HG03575 (cell line): ENCODE data around the gene PHF24.
"Not testable (repeated sequence)": the region's sequence is repeated elsewhere in the genome, so short reads cannot be mapped to it uniquely, and the experiment has no call there.

Experiments used
- ATAC-seq: cut with Tn5 transposase; IDR thresholded peaks from one replicate; pipeline ENCODE4 v1.9.1; 2021; ENCODE audit not compliant: unreplicated experiment, insufficient number of reproducible peaks, low FRiP score; ENCODE audit errors: extremely low read depth

Gene PHF24

DNA sequence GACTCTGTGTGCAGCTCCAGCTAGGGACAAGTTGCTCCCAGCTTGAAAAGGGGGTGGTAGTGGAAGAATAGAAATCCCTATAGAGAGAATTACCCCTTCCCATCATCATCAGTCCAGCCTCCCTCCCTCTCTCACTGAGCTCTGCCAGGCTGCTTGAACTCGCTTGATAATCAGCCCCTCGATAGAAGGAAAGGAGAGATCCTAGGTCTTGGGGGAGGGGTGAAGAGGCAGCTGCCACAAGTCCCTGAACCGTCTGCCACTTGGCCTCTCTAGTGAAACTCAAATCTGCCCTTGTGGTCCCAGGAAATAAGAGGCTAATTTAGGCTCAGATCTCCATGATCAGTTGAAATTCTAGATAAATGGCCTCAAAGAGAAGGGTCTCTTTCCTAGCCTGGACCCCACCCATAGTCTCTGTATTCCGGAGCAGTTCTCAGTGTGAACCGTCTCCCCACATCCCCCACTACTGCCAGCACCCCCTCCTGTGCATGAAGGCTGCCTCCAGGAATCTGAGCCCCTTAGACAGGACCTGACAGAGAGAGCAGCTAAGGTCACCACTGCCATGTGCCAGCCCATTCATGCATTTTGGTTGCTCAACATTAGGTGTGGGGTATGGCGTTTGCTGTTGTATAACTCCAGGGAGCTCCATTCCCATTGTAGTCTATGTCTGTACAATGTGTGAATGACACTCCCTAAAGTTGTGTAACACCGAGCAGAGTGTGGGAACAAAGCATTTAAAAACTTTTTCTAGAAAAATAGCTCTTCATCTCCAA is 37.0 kb downstream of the PHF24 start:
- no peak for ATAC-seq

DNA sequence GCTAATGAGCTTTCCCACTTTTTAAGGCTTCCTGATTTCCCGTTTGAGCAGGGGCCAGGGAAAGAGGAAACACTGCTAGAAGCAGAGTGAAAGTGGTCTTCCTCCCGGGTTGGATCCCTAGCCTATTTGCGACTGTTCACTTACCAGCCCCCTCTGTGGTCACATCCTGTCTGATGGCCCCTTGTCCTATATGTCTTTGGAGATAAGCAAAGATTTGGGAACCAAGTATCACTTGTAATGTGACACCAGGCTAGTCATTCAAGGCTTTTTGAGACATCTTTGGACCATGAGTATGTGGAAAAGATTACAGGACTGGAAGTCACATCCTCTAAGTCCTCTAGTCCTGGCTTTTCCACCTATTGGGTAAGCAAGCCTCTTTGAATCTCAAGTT is 37.6 kb downstream of the PHF24 start:
- no peak for ATAC-seq

DNA sequence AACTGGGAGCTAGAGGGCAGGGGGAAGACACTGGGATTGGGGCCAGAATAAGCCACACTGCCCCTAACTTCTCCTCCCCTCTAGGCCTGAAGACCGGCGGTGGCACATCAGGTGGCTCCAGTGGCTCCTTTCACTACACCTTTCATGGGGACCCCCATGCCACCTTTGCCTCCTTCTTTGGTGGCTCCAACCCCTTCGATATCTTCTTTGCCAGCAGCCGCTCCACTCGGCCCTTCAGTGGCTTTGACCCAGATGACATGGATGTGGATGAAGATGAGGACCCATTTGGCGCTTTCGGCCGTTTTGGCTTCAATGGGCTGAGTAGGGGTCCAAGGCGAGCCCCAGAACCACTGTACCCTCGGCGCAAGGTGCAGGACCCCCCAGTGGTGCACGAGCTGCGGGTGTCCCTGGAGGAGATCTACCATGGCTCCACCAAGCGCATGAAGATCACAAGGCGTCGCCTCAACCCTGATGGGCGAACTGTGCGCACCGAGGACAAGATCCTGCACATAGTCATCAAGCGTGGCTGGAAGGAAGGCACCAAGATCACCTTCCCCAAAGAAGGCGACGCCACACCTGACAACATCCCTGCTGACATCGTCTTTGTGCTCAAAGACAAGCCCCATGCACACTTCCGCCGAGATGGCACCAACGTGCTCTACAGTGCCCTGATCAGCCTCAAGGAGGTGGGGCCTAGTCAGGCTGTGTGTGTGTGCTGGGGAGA is 38.3 kb downstream of the PHF24 start:
- ATAC-seq = no peak

DNA sequence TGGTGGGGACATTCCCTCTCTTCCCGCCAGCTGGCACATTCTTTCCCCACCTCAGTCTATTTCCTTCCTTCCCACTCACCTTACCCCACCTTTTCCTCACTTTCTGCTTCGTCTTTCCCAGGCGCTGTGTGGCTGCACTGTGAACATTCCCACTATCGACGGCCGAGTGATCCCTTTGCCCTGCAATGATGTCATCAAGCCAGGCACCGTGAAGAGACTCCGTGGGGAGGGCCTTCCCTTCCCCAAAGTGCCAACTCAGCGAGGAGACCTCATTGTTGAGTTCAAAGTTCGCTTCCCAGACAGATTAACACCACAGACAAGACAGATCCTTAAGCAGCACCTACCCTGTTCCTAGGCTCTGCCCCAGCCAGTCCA is 38.8 kb downstream of the PHF24 start:
- ATAC-seq = no peak

DNA sequence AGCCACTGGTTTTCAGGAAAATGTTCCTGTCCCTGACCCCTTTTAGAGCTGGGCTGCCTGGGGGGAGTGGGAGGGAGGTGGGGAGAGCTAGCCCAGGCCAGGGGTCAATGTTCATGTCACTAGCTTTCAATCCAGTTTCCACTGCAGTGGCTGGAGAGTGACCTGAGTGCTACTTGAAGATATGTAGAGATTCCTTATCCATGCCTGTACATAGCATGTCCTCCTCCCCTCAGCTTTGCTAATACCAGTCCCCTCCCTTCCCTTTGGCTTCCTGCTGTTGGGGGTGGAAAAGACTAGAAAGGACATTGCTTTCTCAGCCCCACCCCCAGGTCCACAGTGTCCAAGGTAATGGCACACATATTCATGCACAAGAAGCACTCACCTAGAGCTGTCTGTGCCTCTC is 39.3 kb downstream of the PHF24 start:
- no peak for ATAC-seq

DNA sequence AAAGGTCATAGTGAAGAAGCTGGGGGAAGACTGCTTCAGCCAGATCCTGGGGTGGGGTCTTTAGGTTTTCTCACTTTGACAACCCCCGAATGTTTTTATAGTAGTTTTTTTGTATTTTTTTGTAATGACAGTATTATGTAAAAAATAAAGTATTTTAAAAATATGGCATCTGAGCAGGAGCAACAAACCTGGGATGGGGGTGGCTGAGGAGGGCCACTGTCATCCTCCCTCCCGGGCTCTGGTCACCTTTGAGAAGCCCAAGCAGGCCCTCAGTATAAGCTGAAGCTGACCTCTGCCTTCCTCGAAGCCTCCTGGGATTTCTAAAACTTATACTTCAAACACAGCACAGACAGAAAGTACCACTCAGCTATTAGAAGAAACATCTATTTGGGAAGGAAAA is 40.2 kb downstream of the PHF24 start:
- no peak for ATAC-seq

DNA sequence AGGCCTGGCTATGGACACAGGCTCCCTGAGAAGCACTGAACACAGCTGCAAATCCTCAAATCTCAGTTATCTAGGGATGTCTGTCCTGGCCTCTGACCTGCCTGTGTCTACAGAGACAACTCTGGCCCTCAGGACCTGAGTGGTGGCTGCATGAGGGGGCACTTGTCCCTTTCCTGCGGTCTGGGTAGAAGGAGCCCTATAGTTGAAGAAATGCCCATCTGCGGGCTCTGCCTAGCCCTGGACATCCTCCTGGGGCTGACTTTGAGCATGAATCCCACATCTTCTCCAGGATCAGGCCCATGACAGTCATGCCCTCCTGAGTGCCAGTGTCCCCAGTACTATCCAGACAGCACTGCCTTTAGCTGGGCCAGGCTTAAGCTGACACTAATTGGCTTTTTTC is 41.5 kb downstream of the PHF24 start:
- ATAC-seq = no peak

DNA sequence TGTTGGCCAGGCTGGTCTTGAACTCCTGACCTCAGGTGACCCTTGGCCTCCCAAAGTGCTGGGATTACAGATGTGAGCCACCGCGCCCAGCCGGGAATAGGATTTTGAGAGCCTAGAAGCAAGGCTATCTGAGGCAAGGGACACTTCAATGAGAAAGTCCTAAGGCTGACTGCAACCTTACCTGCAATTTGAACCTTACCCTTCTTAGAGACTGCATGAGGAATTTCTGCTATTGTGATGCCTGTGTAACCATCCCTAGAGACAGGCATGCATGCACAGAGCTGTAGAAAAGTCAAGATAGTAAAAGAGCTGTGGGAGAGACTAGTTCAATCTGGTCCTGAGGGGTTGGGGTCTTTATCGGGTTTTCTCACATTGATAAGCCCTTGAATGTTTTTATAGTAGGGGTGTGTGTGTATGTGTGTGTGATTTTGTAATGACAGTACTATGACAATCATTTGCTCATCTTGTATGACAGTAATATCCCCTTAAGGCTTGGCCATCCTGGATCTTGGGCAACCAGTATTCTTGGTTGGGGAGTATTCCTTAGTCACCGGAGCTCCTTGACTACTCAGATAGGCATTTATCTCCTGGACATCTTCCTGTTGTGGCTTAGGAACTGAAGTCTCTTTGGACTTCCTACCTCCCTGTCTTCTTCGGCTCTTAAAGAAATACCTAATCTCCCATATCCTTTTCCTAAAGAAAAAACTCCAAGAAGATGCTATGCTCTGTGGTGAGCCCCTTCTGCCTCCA is 42.6 kb downstream of the PHF24 start:
- no peak for ATAC-seq

DNA sequence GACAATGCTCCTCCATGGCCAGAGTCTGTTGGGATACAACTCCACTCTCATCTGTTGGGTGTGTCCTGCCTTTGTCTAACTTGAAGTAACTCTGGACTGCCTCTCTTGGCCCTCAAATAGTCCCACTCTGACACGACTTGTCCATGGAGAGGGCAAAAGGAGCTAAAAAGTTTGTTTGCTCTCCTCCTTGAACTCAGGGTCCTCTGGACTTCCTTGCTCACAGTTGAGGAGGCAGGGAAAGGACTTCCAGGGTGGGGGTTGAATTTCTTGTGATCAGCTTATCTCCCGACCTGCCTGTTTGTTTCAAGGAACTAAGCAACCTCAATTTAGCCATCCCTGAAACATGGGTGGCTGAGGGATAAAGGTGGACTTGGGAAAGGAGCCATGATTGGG is 43.2 kb downstream of the PHF24 start:
- ATAC-seq = no peak

DNA sequence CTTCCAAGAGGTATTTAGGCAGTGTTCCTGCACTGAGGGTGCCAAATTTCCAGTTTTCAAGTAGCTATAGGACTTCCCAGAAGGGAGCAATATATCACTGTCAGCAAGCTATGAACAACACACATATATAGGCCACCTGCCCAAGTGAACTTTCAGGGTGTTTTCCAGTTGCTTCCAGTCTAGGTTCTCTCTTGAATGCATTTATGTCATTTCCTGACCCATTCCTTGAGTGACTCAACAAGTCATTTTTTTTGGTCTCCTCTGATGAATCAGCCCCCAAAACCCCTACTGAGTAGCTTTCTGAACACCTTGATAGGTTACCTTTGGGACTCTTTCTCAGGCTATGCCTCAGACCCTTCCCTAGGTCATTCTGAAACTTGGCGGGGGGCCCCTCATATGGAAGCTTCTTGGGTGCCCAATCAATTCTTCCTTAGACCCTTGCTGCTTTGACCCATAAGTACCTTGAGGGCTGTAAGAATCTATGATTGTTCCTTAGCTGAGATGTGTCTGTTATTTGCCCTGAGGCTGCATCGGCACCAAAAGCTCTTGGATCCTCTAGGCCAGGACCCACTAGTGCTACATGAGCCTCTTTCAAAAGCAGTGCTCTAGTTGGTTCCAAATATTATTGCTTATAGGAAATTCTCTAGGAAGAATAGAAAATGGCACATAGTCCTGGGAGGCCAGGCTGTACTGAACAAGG is 43.9 kb downstream of the PHF24 start:
- ATAC-seq = no peak

DNA sequence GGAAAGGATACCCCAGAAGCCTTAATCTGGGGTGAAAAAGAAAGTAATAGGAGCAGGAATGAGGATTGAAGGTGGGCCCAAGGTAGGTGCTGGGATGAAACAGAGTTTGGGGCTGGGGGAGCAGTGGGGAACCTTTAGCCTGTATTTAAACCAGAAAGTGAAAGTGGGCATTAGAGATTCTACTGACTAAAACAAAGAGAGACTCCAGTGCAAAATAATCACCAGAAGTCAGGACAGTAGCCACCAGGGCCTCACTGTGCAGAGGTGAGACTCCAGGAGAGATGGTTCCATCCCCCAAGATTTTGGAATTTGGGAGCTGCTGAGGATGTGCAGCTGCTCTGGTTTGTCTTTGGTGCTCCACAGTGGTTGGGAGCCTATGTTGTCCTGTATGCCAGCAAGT is 44.5 kb downstream of the PHF24 start:
- ATAC-seq = no peak

DNA sequence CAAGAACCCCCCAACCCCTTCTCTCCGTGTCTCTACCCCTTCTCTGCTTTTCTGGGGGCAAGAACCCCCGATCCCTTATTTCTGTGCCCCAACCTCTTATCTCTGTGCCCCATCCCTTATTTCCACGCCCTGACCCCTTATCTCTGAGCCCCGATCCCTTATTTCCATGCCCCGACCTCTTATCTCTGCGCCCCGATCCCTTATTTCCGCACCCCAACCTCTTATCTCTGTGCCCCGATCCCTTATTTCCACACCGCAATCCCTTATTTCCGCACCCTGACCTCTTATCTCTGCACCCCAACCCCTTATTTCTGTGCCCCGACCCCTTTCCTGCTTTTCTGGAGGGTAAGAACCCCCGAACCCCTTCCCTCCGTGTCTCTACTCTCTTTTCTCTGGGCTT is 46.2 kb downstream of the PHF24 start:
- not testable (repeated sequence) for ATAC-seq

DNA sequence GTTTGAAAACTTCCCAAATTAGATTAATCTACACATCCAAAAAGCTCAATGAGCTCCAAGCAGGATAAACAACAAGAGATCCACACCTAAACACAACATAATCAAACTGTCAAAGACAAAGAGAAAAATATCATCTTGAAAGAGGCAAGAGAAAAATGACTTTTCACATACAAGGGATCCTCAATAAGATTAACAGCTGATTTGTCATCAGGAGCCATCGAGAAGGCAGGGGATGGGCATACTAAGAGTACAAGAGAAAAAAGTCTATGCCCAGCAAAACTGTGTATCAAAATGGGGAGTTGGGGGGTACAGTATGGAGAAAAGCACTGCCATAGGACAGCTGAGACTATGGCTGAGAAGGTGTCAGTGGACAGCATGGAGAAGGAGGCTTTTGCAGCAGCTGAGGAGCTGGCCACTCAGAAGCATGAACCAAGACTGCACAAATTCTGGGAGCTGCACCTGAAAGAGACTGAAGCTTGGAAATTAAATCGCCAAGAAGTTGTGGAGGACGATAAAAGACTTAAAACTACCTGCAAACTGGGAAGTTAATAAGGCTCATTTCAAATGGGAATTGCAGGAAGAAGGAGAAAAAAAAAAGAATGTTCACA is 52.4 kb downstream of the PHF24 start:
- ATAC-seq = no peak

DNA sequence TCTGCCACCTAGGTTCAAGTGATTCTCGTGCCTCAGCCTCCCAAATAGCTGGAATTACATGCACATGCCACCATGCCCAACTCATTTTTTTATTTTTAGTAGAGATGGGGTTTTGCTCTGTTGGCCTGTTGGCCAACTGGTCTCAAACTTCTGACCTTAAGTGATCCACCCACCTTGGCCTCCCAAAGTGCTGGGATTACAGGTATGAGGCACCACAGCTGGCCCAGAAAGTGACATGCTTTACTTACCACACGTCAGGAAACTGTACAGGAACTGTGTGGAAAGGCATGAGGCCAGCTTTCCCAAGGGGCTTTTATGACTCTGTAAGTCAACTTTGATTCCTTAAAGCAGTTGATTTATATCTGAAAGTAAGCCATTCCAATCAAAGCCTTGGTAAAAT is 56.4 kb downstream of the PHF24 start:
- no peak for ATAC-seq

DNA sequence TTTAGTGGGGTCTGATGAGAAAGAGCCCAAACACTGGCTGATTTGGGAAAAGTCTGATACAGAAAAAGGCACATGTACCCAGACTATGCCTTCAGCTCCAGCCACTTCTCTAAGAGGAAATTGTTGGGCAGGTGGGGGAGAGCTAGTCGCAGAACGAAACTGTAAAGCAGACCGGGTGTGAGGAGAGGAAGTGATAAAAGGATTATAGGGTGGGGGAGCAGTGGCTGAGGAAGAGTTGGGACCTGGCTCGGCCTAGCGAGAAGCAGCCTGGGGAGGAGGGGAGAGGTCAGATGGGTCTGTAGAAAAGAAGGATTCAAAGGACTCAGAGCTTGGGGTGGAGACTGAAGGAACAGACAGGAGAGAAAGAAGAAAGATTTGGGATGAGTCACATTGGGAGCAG is 65.4 kb downstream of the PHF24 start:
- not testable (repeated sequence) for ATAC-seq

DNA sequence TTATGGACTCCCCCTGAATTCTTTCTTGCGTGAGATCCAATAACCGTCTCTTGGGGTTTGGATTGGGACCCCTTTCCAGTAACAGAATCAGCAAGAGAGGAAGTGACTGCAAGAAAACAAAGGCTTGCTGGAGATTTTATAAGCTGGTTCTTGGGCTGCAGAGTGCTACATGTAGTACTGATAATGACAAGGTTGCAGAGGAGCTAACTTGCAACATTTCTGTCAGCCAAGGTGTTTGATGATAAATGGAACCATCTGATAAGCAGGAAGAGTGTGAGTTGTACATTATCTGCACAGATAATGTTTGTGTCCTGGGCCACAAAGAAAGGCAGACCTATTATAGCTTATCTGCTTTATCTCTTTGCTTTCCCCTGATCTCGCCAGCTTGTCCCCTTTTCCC is 68.6 kb downstream of the PHF24 start:
- no peak for ATAC-seq

DNA sequence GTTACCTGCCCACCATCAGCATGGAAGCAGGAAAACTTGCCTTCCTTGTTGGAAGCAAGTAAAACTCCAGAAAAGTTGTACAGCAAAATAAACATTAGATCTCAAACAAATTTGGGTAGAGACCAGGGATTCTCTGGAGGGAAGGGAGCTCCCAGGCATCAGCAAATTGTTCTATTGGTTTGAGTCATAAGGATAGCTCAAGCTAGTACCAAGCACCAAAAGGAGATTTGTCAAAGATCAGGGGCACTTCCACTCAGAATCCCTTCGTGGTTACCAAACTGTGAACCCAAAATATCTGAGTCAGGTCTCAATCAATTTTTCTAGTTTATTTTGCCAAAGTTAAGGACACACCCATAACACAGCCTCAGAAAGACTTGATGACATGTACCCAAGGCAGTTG is 69.3 kb downstream of the PHF24 start:
- ATAC-seq = no peak

DNA sequence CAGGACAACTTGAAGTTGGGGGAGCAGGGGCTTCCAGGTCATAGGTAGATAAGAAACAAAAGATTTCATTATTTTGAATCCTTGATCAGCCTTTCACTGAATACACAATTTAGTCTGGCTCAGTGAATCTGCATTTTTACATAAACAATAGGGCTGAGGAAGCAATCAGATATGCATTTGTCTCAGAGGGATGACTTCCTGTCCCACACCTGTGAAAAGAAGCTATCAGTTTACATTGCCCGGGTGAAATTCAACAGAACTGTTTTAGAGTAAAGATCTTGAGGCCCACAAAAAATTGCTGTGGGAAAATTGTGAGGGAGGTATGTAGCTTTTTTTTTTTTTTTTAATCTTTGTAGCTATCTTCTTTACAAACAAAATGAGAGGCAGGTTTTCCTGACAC is 69.8 kb downstream of the PHF24 start:
- ATAC-seq = no peak

DNA sequence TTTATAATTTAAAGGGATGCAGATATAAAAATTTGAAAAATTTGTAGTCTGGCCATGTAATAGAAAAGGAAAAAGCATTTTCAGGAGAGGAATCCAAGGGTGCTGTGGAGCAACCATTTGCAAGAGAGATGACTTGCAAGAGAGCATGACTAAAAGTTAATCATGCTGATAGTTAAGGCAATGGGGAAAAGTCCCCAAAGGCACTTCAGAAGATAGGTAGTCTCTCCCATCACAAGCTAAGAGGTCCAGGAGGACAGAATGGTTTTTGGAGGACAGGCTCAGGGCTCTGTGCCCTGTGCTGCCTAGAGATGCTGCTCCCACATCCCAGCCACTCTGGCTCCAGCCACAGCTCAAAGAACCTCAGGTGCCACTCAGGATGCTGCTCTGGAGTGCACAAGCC is 70.3 kb downstream of the PHF24 start:
- no peak for ATAC-seq
